GM08714 (cell line): Measurements from ENCODE around the gene FBXO8.

Experiments used
- H3K4me3 ChIP-seq: fragments of 200-500 bp; sonication (Bioruptor generic); 2 replicates; pipeline ENCODE4 v1.5.1; 2014; ENCODE audit warnings: mild to moderate bottlenecking, low read length, inconsistent platforms
- ZNF274 ChIP-seq: IDR thresholded peaks from 2 replicates; pipeline ENCODE4 v1.6.1; 2012; ENCODE audit warnings: mild to moderate bottlenecking, low read depth, low read length

The FBXO8 gene

DNA sequence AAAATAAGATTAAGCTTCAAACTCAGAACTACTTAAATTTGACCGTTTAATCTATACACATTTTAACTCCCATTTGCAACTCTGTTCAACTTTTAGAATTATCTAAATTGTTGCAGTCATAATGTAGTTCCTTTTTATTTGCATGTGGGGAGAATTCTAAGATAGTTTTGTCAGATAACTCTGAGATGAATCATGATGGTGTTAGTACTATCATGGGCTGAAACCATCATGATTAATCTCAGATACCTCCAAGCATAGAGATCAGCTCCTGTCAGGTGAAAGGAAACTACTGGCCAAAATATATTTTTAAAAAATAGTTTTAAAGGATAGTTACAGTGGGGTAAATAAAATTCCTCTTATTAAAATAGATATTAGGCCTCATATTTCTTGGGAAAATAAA lies 39.0 kb downstream of the FBXO8 start:
- no peak overlapping the region for H3K4me3 ChIP-seq
- no peak for TF ChIP-seq ZNF274

DNA sequence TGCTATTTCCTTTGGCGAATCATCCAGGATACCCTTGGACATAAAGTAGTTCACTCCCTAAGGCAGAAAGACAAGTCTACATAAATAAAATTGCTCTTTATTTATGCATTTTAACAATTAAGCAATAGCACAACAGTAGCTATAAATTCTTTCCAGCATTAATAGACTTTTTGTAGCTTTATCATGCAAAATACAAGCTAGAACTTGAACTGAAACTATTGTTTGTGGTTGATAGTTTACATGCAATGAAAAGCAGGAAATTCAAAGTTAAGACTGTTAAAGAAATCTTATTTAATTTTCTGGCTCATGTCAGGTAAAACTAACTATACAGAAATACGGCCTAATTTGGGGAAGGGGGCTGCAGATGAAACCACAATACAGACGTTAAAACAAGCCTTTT lies 42.3 kb downstream of the FBXO8 start:
- no peak overlapping the region for H3K4me3 ChIP-seq
- no peak for TF ChIP-seq ZNF274

DNA sequence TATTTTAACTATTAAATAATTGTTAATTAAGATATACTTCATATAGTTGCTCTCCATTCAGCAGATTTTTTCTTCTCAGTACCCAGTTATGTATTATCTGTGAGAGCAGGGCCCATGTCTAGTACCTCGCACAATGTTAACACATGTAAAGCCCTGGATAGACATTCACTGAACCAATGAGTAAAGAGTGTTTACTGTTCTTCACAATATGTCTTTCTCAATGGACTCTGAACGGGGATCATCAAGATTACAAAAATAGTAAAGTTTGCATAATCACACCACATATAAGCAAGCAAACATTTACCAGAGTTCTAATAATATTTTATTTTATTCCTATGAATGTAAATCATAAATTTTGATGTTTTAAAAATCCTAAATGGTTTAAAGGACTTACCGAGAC lies 47.1 kb downstream of the FBXO8 start:
- TF ChIP-seq ZNF274, result no peak
- H3K4me3 ChIP-seq, result no peak overlapping the region

DNA sequence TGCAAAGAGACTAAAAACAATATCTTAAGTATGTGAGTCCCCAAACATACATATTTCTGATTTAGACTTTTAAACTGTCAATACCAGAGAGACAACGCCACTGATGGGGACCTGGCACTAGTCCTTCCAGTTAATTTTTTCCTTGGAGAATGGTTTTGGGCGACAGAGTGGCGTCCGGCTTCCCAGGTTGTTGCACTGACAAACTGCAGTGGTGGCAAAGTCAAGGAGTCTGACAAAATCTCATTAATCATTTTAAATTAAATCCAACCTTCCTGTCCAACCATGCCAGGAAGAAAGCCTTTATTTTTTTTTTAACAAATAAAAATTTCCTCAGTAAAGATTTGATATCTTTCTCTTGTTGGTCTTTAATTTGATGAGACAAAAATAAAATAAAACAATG lies 52.8 kb downstream of the FBXO8 start:
- no peak overlapping the region for H3K4me3 ChIP-seq
- no peak for TF ChIP-seq ZNF274

GRCh38 chr4:174230148-174230547 lies 53.3 kb downstream of the FBXO8 start:
- no peak for TF ChIP-seq ZNF274
- H3K4me3 ChIP-seq, result no peak overlapping the region

- no peak for TF ChIP-seq ZNF274
- H3K4me3 ChIP-seq, result no peak overlapping the region
Observed at GRCh38 chr4:174228988-174229387, 54.5 kb downstream of the FBXO8 start.

DNA sequence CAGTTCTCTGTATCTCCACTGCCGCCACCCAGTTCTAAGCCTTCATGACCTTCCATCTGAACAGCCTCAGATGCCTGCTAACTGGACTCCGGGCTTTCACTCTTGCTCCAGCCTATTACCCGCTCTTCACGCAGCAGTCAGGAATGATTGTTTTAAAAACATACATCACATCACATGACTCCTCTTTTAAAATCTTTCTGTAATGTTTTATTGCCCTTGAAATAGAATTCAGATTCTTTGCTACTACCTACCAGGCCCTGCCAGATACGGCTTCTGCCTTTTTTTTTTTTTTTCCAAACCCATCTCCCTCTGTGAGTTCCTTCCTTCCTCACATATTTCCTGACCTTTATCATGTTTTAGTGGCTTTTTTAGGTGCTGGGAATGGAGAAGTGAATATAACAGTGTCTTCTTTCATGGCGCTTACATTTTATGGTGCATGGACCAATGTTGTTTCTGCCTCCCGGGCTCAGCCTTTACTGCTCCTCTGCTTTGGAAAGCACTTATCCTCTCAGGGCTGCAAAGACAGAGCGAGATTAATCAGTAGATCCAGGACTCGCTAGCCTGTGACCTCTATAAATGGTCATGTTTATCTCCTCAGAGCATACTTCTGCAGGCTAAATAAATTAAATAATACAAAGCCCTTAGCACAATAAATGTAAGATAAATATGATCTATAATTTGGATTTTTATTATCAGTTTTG lies 58.0 kb downstream of the FBXO8 start:
- TF ChIP-seq ZNF274, result no peak
- H3K4me3 ChIP-seq, result no peak overlapping the region

DNA sequence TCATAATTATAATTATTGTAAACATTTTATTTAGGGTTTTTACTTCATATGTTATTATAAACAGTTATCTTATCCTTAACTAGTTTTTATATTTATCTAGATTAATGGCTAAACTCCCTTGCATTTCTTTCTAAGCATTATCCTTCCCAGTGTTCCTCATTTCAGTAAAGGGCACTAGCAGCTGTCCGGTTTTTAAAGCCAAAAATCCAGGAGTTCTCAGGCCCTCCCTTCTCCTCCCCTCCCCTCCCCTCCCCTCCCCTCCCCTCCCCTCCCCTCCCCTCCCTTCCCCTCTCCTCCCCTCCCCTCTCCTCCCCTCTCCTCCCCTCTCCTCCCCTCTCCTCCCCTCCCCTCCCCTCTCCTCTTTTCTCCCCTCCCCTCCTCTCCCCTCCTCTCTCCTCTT lies 58.9 kb downstream of the FBXO8 start:
- no peak overlapping the region for H3K4me3 ChIP-seq
- TF ChIP-seq ZNF274, result no peak

GRCh38 chr4:174222266-174222872 lies 61.1 kb downstream of the FBXO8 start:
- TF ChIP-seq ZNF274, result no peak
- H3K4me3 ChIP-seq, result no peak overlapping the region

- peak overlapping the region; percentile 5; the same call in 1 of the 2 replicates for H3K4me3 ChIP-seq
- TF ChIP-seq ZNF274, result no peak
Observed at GRCh38 chr4:174218127-174218790, 65.2 kb downstream of the FBXO8 start.

DNA sequence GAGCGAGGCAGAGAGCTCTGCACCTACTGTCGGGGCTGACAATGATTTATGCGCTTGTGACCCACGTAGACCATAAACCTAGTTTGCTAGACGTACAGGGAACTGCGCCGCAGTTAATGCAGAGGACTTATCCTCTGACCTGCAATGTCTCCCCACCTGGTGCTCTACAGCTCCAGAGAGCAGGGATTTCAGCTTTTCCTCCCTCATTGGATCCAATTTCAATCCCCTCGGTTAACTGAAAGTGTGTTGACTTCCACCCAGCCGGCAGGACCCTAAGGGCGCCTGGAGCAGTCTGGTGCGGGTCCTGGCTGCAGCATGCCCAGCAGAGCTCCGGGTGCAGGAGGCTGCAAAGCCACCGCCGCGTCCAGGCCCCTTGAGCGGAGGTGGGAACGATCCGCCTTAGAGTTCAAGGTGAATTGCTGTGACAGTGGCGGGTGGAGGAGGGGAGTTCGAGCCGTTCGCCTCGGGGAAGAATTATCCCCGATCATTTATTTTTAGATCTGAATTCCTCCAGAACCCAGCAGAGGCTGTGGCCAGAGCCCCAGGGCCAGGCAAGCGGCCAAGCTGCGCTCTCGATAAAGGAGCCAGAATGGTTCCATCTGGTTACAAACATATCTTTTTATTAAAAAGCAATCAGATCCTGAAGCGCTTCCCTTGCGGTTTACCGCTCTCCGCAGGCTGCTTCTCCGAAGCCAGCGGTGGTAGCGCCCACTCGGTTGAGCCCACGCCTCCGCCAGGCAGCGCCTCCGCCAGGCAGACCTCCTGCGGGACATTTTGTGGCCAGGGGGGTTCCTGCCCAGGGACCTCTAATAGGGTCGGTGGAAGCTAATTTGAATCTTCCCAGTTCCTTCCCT lies 66.0 kb downstream of the FBXO8 start:
- TF ChIP-seq ZNF274, result no peak
- peak overlapping the region; percentile 5; the same call in 1 of the 2 replicates for H3K4me3 ChIP-seq

DNA sequence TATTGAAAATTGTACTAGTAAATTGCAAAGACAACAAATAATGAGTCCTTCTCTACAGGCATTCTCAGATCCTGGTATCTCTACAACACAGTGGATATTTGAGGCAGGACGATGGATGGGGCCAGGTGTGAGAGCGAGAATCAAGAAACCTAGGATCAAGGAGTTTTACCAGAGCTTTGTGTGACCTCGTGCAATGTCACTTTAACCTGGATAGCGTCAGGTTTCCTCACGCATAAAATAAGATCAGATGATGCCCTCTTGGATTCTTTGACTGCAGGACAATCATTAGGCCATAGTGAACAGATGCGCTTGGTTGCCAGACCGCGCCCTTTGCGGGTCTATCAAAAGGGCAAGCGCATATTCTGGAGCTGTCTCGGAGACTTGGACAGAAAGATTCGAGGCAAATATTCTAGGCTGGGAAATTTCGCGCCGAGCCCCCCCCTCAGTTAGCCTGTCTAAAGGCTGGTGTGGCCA lies 66.6 kb downstream of the FBXO8 start:
- no peak for TF ChIP-seq ZNF274
- H3K4me3 ChIP-seq, result no peak overlapping the region; the same call in 1 of the 2 replicates

- H3K4me3 ChIP-seq, result no peak overlapping the region
- no peak for TF ChIP-seq ZNF274
Observed at GRCh38 chr4:174215961-174216680, 67.3 kb downstream of the FBXO8 start.
